Ascending aorta (tissue), 2 donors: ENCODE measurements around the gene SFTPD. TPM values are rescaled to one million over a fixed set of nuclear protein-coding genes. Genes with fewer than 3 reads are reported as not detected.

Experiments
- DNase-seq, 2 donors: peaks; one replicate each; pipeline ENCODE4 v3.0.0-alpha.2; 2019; ENCODE audit warnings: low spot score in 2 of 2
- H3K27ac ChIP-seq, 2 donors: fragments of 200-600 bp; sonication (generic); one replicate each; pipeline ENCODE4 v1.5.1; 2016 to 2017; ENCODE audit warnings: mild to moderate bottlenecking in 1 of 2
- H3K27me3 ChIP-seq: fragments of 200-600 bp; sonication (generic); one replicate; pipeline ENCODE4 v1.5.1; 2017
- H3K36me3 ChIP-seq, 2 donors: fragments of 200-600 bp; sonication (generic); one replicate each; pipeline ENCODE4 v1.5.1; 2016
- H3K4me1 ChIP-seq, 2 donors: fragments of 200-600 bp; sonication (generic); one replicate each; pipeline ENCODE4 v1.5.1; 2016 to 2017; ENCODE audit warnings: mild to moderate bottlenecking in 1 of 2
- H3K4me3 ChIP-seq, 2 donors: fragments of 200-600 bp; sonication (generic); one replicate each; pipeline ENCODE4 v1.5.1; 2016 to 2017; ENCODE audit warnings: mild to moderate bottlenecking in 1 of 2
- H3K9me3 ChIP-seq, 2 donors: fragments of 200-600 bp; sonication (generic); one replicate each; pipeline ENCODE4 v1.5.1; 2016
- intact Hi-C: fragments of 100-400 bp; cut with DNase I; formaldehyde crosslinking; loops from one replicate; pipeline ENCODE4 v1.15.1; 2023
- total RNA-seq: library from RNA; depleted of rRNA; stranded (reverse); fragments of >200 nt; gene quantifications from one replicate; pipeline ENCODE4 v1.1.0, GENCODE V29; 2016
- TF ChIP-seq, protein P1 (sequence below), 3 experiments: fragments of 200-600 bp in 2 of 3; fragments of 450-650 bp in 1 of 3; sonication (generic) in 2 of 3; IDR thresholded peaks; one replicate each; pipeline ENCODE4 v1.5.1; 2016 to 2019; ENCODE audit warnings: antibody characterized with exemption in 3 of 3, mild to moderate bottlenecking in 1 of 3, moderate library complexity in 1 of 3

SFTPD gene
- total RNA-seq, 1 donor from 2014 or later, result not detected

DNA sequence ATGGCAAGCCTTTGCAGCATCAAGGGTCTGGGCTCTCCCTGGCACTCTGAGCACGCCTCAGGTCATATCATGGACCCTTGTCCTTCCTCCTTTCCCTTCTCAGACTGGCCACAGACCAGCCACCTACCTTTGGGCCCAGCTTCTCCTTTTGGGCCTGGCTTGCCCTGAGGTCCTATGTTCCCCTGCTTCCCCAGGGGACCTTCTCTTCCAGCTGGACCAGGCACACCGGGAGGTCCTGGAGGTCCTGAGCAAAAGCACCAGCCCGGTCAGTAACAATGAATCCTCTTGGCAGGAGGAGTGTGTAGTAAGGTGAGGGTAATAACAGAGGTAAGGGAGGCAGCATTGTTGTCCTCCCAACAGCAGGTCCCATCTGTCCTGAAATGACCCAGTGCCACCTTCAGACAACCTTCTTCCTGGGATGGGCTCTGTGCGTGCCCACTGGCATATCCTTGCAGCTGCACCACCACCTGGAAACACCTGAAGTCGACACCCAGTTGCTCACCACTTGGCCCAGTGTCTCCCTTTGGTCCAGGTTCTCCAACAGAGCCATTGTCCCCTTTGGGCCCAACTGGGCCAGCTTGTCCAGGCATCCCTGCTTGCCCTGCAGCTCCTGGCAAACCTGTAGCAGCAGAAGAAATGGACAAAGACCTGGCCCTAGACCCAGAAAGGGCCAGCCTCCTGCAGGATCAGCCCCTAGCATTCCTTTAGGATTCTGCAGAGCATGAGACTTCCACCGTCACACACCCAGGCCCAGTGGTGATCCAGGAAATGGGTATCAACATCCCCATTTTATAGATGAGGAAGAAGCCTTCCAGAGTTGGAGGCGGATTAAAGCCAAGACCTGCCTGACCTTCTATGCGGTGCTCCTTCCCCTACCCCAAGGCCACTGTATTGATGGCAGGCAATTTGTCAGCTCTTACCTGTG lies 6.4 kb downstream of the SFTPD start:
- DNase-seq, result peak in 1 of 2 donors; percentile 49
- no peaks in the 10 kb centered on the region for H3K4me1 ChIP-seq
- intact Hi-C loops, result no loop called here
- H3K9me3 ChIP-seq, result no peaks in the 10 kb centered on the region
- no peaks in the 10 kb centered on the region for H3K27me3 ChIP-seq
- H3K27ac ChIP-seq, result no peak overlapping the region
- H3K36me3 ChIP-seq, result peaks cover 0 to 5% of the 10 kb centered on the region in 2 donors
- no peak overlapping the region for H3K4me3 ChIP-seq
- TF ChIP-seq, protein P1, sequence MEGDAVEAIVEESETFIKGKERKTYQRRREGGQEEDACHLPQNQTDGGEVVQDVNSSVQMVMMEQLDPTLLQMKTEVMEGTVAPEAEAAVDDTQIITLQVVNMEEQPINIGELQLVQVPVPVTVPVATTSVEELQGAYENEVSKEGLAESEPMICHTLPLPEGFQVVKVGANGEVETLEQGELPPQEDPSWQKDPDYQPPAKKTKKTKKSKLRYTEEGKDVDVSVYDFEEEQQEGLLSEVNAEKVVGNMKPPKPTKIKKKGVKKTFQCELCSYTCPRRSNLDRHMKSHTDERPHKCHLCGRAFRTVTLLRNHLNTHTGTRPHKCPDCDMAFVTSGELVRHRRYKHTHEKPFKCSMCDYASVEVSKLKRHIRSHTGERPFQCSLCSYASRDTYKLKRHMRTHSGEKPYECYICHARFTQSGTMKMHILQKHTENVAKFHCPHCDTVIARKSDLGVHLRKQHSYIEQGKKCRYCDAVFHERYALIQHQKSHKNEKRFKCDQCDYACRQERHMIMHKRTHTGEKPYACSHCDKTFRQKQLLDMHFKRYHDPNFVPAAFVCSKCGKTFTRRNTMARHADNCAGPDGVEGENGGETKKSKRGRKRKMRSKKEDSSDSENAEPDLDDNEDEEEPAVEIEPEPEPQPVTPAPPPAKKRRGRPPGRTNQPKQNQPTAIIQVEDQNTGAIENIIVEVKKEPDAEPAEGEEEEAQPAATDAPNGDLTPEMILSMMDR (IDR thresholded peaks at IDR 0.05), result no peak

DNA sequence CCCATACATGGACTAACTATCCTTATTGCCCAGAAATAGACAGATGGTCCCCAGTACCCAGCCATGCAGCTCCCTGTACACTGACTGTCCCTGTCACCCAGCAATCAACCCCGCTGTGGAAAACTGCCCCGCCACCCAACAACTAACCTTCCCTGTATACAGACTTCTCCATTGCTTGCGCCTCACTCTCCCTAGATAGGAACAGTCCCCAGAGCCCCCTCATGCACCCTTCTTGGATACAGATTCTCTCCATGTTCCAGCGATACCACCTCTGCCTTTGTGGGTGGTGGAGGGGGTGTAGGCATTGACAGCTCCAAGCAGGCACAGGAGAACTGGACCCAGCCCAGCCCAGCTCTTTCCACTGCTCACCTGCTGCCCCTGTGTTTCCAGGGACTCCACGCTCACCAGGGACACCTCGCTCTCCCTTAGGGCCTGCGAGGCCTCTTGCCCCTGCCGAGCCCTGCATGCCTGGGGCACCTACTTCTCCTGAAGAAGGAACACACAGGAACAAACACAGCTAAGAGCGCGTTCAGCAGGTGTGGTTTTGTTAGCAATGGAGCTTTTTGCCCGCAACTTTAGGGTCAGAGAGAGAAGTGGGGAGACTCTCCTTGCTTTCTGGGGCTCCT lies 7.2 kb downstream of the SFTPD start:
- TF ChIP-seq, protein P1 (IDR thresholded peaks at IDR 0.05), result no peak

DNA sequence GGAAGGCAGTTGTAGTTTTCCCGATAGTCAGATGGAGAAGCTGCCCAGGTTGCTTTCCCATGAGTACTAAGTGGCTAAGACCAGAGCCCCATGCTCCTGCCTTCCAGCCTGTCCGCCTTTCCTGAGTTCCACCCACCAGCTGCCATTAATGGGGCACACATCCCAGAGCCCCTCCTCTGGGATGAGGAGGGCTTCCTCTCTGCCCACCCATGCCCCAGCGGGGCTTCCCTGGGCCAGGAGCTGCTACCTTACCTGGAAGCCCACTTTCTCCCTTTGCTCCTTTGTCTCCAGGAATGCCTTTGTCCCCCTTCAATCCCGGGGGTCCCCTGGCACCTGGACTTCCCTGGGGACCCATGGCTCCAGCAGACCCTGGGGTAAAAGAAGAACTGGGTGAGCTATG lies 7.8 kb downstream of the SFTPD start:
- intact Hi-C loops, result no loop called here
- Histone ChIP-seq H3K4me1 (no peaks in the 10 kb centered on the region), H3K4me3 (no peak overlapping the region), H3K36me3 (peaks cover 0 to 5% of the 10 kb centered on the region in 2 donors), H3K27me3 (no peaks in the 10 kb centered on the region), H3K9me3 (no peaks in the 10 kb centered on the region), H3K27ac (no peak overlapping the region)
- TF ChIP-seq, protein P1 (IDR thresholded peaks at IDR 0.05), result no peak
- no peak for DNase-seq

More for the DNA sequence above, 7.2 kb downstream of the SFTPD start:
- no peak for DNase-seq
- H3K27ac ChIP-seq, result no peak overlapping the region
- no peaks in the 10 kb centered on the region for H3K27me3 ChIP-seq
- peaks cover 0 to 5% of the 10 kb centered on the region in 2 donors for H3K36me3 ChIP-seq
- H3K4me3 ChIP-seq, result no peak overlapping the region
- no peaks in the 10 kb centered on the region for H3K4me1 ChIP-seq
- intact Hi-C loops, result no loop called here
- no peaks in the 10 kb centered on the region for H3K9me3 ChIP-seq

DNA sequence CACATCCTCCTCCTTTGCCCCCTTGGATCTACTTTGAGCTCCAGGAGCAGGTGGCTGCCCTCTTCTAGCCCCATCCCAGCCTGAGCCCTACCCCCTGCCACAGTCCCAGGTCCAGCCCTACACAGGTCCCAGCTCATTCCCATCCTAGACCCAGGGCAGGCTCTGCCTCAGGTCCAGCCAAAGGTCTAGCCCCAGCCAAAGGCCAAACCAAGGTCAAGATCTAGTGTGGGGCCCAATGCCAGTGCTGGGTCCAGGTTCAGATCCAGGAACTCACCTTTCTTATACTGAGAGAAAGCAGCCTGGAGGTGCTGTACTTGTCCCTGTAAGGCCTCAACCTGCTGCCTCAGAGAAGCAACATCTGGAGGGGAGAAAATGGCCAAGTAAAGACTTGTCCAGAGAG lies 8.5 kb downstream of the SFTPD start:
- no peak for DNase-seq
- TF ChIP-seq, protein P1 (IDR thresholded peaks at IDR 0.05), result no peak

DNA sequence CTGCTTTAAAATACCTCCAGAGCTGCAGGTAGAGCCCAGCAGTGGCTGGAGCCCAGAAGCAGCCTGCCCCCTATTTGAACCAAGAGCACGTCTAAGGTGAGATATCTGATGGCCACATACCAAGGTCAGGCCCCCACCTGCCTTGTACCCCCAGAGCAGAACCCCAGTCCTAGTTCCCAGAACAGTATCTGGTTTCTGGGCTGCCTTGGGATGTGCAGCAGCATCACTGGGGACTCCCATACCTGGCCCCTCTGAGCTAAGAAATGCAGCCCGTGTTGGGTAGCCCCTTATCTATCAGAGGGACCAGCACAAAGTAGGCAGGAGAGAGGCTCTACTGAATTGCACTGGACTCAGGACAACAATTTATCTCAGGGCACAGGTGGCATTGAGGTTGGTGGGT lies 8.9 kb downstream of the SFTPD start:
- no peak overlapping the region for H3K27ac ChIP-seq
- no peaks in the 10 kb centered on the region for H3K27me3 ChIP-seq
- peaks cover 0 to 5% of the 10 kb centered on the region in 2 donors for H3K36me3 ChIP-seq
- intact Hi-C loops, result no loop called here
- H3K4me1 ChIP-seq, result no peaks in the 10 kb centered on the region
- no peak overlapping the region for H3K4me3 ChIP-seq
- H3K9me3 ChIP-seq, result no peaks in the 10 kb centered on the region
- DNase-seq, result no peak
- TF ChIP-seq, protein P1 (IDR thresholded peaks at IDR 0.05), result no peak

More for the DNA sequence above, 8.5 kb downstream of the SFTPD start:
- H3K27me3 ChIP-seq, result no peaks in the 10 kb centered on the region
- H3K4me3 ChIP-seq, result no peak overlapping the region
- no peaks in the 10 kb centered on the region for H3K9me3 ChIP-seq
- intact Hi-C loops, result no loop called here
- peaks cover 0 to 5% of the 10 kb centered on the region in 2 donors for H3K36me3 ChIP-seq
- H3K4me1 ChIP-seq, result no peaks in the 10 kb centered on the region
- no peak overlapping the region for H3K27ac ChIP-seq
